Urinary bladder (tissue), 4 donors: ENCODE data around the gene MICAL1. TPM values are rescaled to one million over a fixed set of nuclear protein-coding genes. Genes with fewer than 3 reads are reported as not detected.

ENCODE experiments used
- DNase-seq: peaks from one replicate; pipeline ENCODE4 v3.0.0-alpha.2; 2015; ENCODE audit errors: extremely low spot score
- H3K27ac ChIP-seq: one replicate; pipeline ENCODE4 v1.5.1; 2013; ENCODE audit warnings: low read depth, mild to moderate bottlenecking, moderate library complexity
- H3K36me3 ChIP-seq: one replicate; pipeline ENCODE4 v1.6.1; 2013; ENCODE audit warnings: mild to moderate bottlenecking, moderate library complexity; ENCODE audit not compliant: insufficient read depth
- H3K4me1 ChIP-seq: one replicate; pipeline ENCODE4 v1.6.1; 2013; ENCODE audit warnings: mild to moderate bottlenecking, moderate library complexity; ENCODE audit not compliant: insufficient read depth
- H3K4me3 ChIP-seq: one replicate; pipeline ENCODE4 v1.5.1; 2013; ENCODE audit warnings: low read depth, low read length
- WGBS: extraction: QIAGEN DNeasy Blood & Tissue Kit; methylation state at CpG from one replicate; pipeline ENCODE4 v1.1.7; 2013; 5-methylcytosine and 5-hydroxymethylcytosine counted together
- polyA plus RNA-seq: library from polyadenylated mRNA; stranded (reverse); fragments of 200-250 nt; gene quantifications from one replicate; pipeline ENCODE4 v1.2.3, GENCODE V29; 2013
- total RNA-seq: library from RNA; depleted of rRNA; stranded (reverse); fragments of >200 nt; gene quantifications from one replicate; pipeline ENCODE4 v1.2.3, GENCODE V29; 2014
- donor health status: healthy with polysubstance abuse.
- donor health status: healthy.

Gene MICAL1
- total and polyA plus RNA-seq, 2 donors: 25.5 to 83.8 TPM

- 88% methylated on average over 8 of the region's 8 CpGs for WGBS
- Histone ChIP-seq H3K27ac (no peak overlapping the region), H3K4me3 (no peak overlapping the region), H3K4me1 (no peaks in the 10 kb centered on the region), H3K36me3 (peaks cover 4% of the 10 kb centered on the region)
- DNase-seq: no peak
Observed at GRCh38 chr6:109446541-109446940, 9.0 kb downstream of the MICAL1 start.

- Histone ChIP-seq H3K27ac (no peak overlapping the region), H3K4me3 (no peak overlapping the region), H3K4me1 (no peaks in the 10 kb centered on the region), H3K36me3 (peaks cover 4% of the 10 kb centered on the region)
- no peak for DNase-seq
- WGBS: 87% methylated on average over 15 of the region's 15 CpGs
Observed at GRCh38 chr6:109446072-109446471, 9.5 kb downstream of the MICAL1 start.

GRCh38 chr6:109445382-109445781 is 10.2 kb downstream of the MICAL1 start:
- Histone ChIP-seq H3K27ac (no peak overlapping the region), H3K4me1 (no peaks in the 10 kb centered on the region), H3K4me3 (no peak overlapping the region), H3K36me3 (peaks cover 4% of the 10 kb centered on the region)
- 91% methylated on average over 9 of the region's 9 CpGs for WGBS
- DNase-seq: no peak

- WGBS: 92% methylated on average over 10 of the region's 10 CpGs
- H3K4me3 ChIP-seq: no peak overlapping the region
- no peaks in the 10 kb centered on the region for H3K4me1 ChIP-seq
- H3K36me3 ChIP-seq: peaks cover 4% of the 10 kb centered on the region
- no peak overlapping the region for H3K27ac ChIP-seq
- no peak for DNase-seq
Observed at GRCh38 chr6:109443425-109443950, 12.1 kb downstream of the MICAL1 start.

- 96% methylated on average over 6 of the region's 6 CpGs for WGBS
- peaks cover 4% of the 10 kb centered on the region for H3K36me3 ChIP-seq
- no peaks in the 10 kb centered on the region for H3K4me1 ChIP-seq
- H3K27ac ChIP-seq: no peak overlapping the region
- DNase-seq: no peak
- H3K4me3 ChIP-seq: no peak overlapping the region
Observed at GRCh38 chr6:109442393-109442924, 13.1 kb downstream of the MICAL1 start.

GRCh38 chr6:109441069-109441816 is 14.3 kb downstream of the MICAL1 start:
- under 1% methylated on average over 31 of the region's 31 CpGs for WGBS
- Histone ChIP-seq H3K4me3 (peak overlapping the region; percentile 74), H3K27ac (peak overlapping the region; percentile 85), H3K4me1 (no peaks in the 10 kb centered on the region), H3K36me3 (peaks cover 4% of the 10 kb centered on the region)
- DNase-seq: no peak

- peak; percentile 60 for DNase-seq
- Histone ChIP-seq H3K36me3 (peaks cover 4% of the 10 kb centered on the region), H3K27ac (peak within 1 kb of the TSS; percentile 88), H3K4me3 (peak within 1 kb of the TSS; percentile 74), H3K4me1 (no peaks in the 10 kb centered on the region)
- under 1% methylated on average over 102 of the region's 102 CpGs for WGBS
Observed at GRCh38 chr6:109440331-109441068, 15.1 kb downstream of the MICAL1 start, which contains the start of the genes PPIL6 and SMPD2. Gene PPIL6 (minus strand): TSS chr6:109440628. CDS start chr6:109440590, 38 bp downstream. Gene SMPD2 (plus strand): TSS chr6:109440724. CDS start chr6:109441122, 398 bp downstream.

- Histone ChIP-seq H3K27ac (no peak overlapping the region), H3K4me3 (no peak overlapping the region), H3K36me3 (no peaks in the 10 kb centered on the region), H3K4me1 (no peaks in the 10 kb centered on the region)
- WGBS: 93% methylated on average over 5 of the region's 5 CpGs
- no peak for DNase-seq
Observed at GRCh38 chr6:109436041-109436440, 19.5 kb downstream of the MICAL1 start.

GRCh38 chr6:109434456-109434855 is 21.1 kb downstream of the MICAL1 start:
- 64% methylated on average over 2 of the region's 2 CpGs for WGBS
- H3K4me3 ChIP-seq: no peak overlapping the region
- no peaks in the 10 kb centered on the region for H3K36me3 ChIP-seq
- no peak overlapping the region for H3K27ac ChIP-seq
- H3K4me1 ChIP-seq: no peaks in the 10 kb centered on the region
- no peak for DNase-seq

GRCh38 chr6:109429496-109429895 is 26.1 kb downstream of the MICAL1 start:
- H3K36me3 ChIP-seq: no peaks in the 10 kb centered on the region
- H3K4me1 ChIP-seq: no peaks in the 10 kb centered on the region
- WGBS: 97% methylated on average over 3 of the region's 3 CpGs
- H3K4me3 ChIP-seq: no peak overlapping the region
- DNase-seq: no peak
- no peak overlapping the region for H3K27ac ChIP-seq

- Histone ChIP-seq H3K4me3 (no peak overlapping the region), H3K27ac (no peak overlapping the region), H3K36me3 (no peaks in the 10 kb centered on the region), H3K4me1 (no peaks in the 10 kb centered on the region)
- 22% methylated on average over 7 of the region's 7 CpGs for WGBS
- peak; percentile 35 for DNase-seq
Observed at GRCh38 chr6:109428889-109429477, 26.6 kb downstream of the MICAL1 start.

- H3K4me1 ChIP-seq: no peaks in the 10 kb centered on the region
- H3K4me3 ChIP-seq: no peak overlapping the region
- 84% methylated on average over 2 of the region's 2 CpGs for WGBS
- DNase-seq: no peak
- no peak overlapping the region for H3K27ac ChIP-seq
- no peaks in the 10 kb centered on the region for H3K36me3 ChIP-seq
Observed at GRCh38 chr6:109424946-109425345, 30.6 kb downstream of the MICAL1 start.

GRCh38 chr6:109421184-109421583 is 34.4 kb downstream of the MICAL1 start:
- H3K36me3 ChIP-seq: no peaks in the 10 kb centered on the region
- H3K27ac ChIP-seq: no peak overlapping the region
- WGBS: 87% methylated on average over 1 of the region's 1 CpG
- DNase-seq: no peak
- no peak overlapping the region for H3K4me3 ChIP-seq
- H3K4me1 ChIP-seq: no peaks in the 10 kb centered on the region
